PC-9 (cell line): ENCODE results near the gene PNO1. TPM values are rescaled to one million over a fixed set of nuclear protein-coding genes. Genes with fewer than 3 reads are reported as not detected.

ENCODE experiments used
- BruUV-seq: library from RNA; stranded (reverse); fragments of 400-500 nt; replicated peaks from 2 replicates; lab custom pipeline; 2021; lab: Mats Ljungman, UMichigan
- CTCF ChIA-PET: fragments of 300-600 bp; sonication (Branson Sonifier 250); formaldehyde crosslinking; loops from one replicate; lab custom pipeline; 2022; ENCODE audit warnings: antibody characterized with exemption; lab: Charles Lee
- POLR2A ChIA-PET: fragments of 300-600 bp; sonication (Branson Sonifier 250); formaldehyde crosslinking; loops from one replicate; lab custom pipeline; 2022; ENCODE audit warnings: antibody characterized with exemption; ENCODE audit not compliant: unreplicated experiment; lab: Charles Lee
- DNase-seq, 2 experiments: peaks; one replicate each; pipeline versions ENCODE4 v3.0.0 to v3.0.0-alpha.2; 2015 to 2022; ENCODE audit warnings: mixed read lengths in 1 of 2
- H2AFZ ChIP-seq: fragments of 200-600 bp; sonication (generic); 2 replicates; pipeline ENCODE4 v1.8.1; 2017; ENCODE audit warnings: antibody characterized with exemption
- H3F3A ChIP-seq: fragments of 200-600 bp; sonication (generic); 2 replicates; pipeline ENCODE4 v1.8.1; 2017; ENCODE audit warnings: antibody characterized with exemption, mild to moderate bottlenecking, low read depth; ENCODE audit not compliant: insufficient read depth
- H3K27ac ChIP-seq: fragments of 200-600 bp; sonication (generic); 2 replicates; pipeline ENCODE4 v1.6.1; 2016; ENCODE audit warnings: mixed run types
- H3K27me3 ChIP-seq: fragments of 200-600 bp; sonication (generic); 2 replicates; pipeline ENCODE4 v1.6.1; 2016; ENCODE audit warnings: low read depth, mixed run types; ENCODE audit not compliant: insufficient read depth
- H3K36me3 ChIP-seq: fragments of 200-600 bp; sonication (generic); 2 replicates; pipeline ENCODE4 v1.6.1; 2016; ENCODE audit warnings: low read depth, mixed run types
- H3K4me1 ChIP-seq: fragments of 200-600 bp; sonication (generic); replicated peaks from 2 replicates; pipeline ENCODE4 v1.6.1; 2016; ENCODE audit warnings: mixed run types; ENCODE audit not compliant: insufficient read depth
- H3K4me2 ChIP-seq: fragments of 200-600 bp; sonication (generic); 2 replicates; pipeline ENCODE4 v1.6.1; 2017; ENCODE audit warnings: mixed run types
- H3K4me3 ChIP-seq: fragments of 200-600 bp; sonication (generic); 2 replicates; pipeline ENCODE4 v1.6.1; 2016; ENCODE audit warnings: mixed run types
- H3K79me2 ChIP-seq: fragments of 200-600 bp; sonication (generic); 2 replicates; pipeline ENCODE4 v1.6.1; 2017; ENCODE audit warnings: low read depth, mixed run types
- H3K9me2 ChIP-seq: fragments of 200-600 bp; sonication (generic); 2 replicates; pipeline ENCODE4 v1.8.1; 2017; ENCODE audit warnings: mild to moderate bottlenecking; ENCODE audit not compliant: insufficient read depth
- H3K9me3 ChIP-seq: fragments of 200-600 bp; sonication (generic); 2 replicates; pipeline ENCODE4 v1.8.1; 2016; ENCODE audit warnings: low read depth; ENCODE audit not compliant: insufficient read depth
- H4K20me1 ChIP-seq: fragments of 200-600 bp; sonication (generic); 2 replicates; pipeline ENCODE4 v1.8.1; 2017; ENCODE audit not compliant: insufficient read depth
- EZH2 ChIP-seq: fragments of 200-600 bp; sonication (generic); IDR thresholded peaks from 2 replicates; pipeline ENCODE4 v1.8.0; 2017; ENCODE audit warnings: antibody characterized with exemption, low read depth
- intact Hi-C: fragments of 100-400 bp; cut with micrococcal nuclease; formaldehyde crosslinking; loops from one replicate; pipeline ENCODE4 v1.10.0; 2022; ENCODE audit not compliant: unreplicated experiment
- total RNA-seq: library from RNA; stranded (reverse); gene quantifications from 2 replicates; pipeline ENCODE4 v1.2.3, GENCODE V29; 2021
- TF ChIP-seq, protein P1 (sequence below): fragments of 200-600 bp; sonication (generic); conservative IDR thresholded peaks from 2 replicates; pipeline ENCODE4 v1.6.1; 2017; ENCODE audit warnings: mixed run types, antibody characterized with exemption, mild to moderate bottlenecking, moderate library complexity

Gene PNO1
- total RNA-seq, 1 experiment from 2014 or later = 17.8 TPM

DNA sequence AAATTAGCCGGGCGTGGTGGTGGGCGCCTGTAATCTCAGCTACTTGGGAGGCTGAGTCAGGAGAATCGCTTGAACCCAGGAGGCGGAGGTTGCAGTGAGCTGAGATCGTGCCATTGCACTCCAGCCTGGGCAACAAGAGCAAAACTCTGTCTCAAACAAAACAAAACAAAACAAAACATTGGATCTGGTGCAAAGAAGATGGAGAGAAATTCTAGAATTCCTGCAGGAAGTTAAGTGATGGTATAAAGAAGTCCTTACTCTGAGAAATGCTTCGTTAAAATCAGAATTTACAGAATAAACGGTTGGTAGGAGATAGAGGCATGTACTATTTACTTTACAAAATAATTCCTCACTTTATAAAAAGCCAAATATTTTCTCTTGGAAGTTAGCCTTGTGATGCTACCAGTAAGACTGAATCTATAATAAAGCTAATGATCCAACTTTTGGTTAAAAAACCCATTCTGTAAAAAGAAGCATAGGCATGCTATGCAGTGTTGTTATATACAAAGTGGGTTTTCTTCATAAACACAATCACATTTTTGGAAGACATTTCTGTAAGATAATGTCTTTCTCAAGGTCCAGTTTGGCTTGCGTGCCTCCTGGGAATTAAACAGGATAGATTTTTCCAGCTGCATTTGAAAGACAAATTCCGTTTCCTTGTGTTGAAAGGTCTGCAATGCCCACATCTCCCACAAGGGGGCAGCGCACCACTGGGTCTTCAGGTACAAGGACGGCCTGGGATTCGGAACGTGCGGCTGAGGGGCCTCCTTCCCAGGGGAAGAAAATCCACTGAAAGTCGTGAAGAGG, 35.6 kb upstream of the PNO1 start:
- Histone ChIP-seq H3K4me3 (no peak overlapping the region), H3K9me2 (no peaks in the 10 kb centered on the region), H3K36me3 (no peaks in the 10 kb centered on the region), H4K20me1 (no peaks in the 10 kb centered on the region), H3F3A (no peaks in the 10 kb centered on the region), H3K27ac (no peak overlapping the region), H3K27me3 (no peaks in the 10 kb centered on the region), H2AFZ (peak overlapping the region; percentile 46; the same call in 1 of the 2 replicates), H3K4me1 (no peaks in the 10 kb centered on the region), H3K9me3 (no peaks in the 10 kb centered on the region), H3K79me2 (no peaks in the 10 kb centered on the region), H3K4me2 (peak overlapping the region; percentile 66)
- ChIA-PET POLR2A (interaction anchor here (0.7 kb wide), 1 partner anchor 47 kb away, joined by 3 read pairs; no protein-coding TSS in a partner anchor), CTCF (interaction anchor here (0.6 to 1.2 kb wide), 7 partner anchors 14 to 206 kb away, joined by 3 to 12 read pairs (median 6); no protein-coding TSS in a partner anchor)
- TF ChIP-seq, protein P1, sequence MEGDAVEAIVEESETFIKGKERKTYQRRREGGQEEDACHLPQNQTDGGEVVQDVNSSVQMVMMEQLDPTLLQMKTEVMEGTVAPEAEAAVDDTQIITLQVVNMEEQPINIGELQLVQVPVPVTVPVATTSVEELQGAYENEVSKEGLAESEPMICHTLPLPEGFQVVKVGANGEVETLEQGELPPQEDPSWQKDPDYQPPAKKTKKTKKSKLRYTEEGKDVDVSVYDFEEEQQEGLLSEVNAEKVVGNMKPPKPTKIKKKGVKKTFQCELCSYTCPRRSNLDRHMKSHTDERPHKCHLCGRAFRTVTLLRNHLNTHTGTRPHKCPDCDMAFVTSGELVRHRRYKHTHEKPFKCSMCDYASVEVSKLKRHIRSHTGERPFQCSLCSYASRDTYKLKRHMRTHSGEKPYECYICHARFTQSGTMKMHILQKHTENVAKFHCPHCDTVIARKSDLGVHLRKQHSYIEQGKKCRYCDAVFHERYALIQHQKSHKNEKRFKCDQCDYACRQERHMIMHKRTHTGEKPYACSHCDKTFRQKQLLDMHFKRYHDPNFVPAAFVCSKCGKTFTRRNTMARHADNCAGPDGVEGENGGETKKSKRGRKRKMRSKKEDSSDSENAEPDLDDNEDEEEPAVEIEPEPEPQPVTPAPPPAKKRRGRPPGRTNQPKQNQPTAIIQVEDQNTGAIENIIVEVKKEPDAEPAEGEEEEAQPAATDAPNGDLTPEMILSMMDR = peak; percentile 99
- no peak for TF ChIP-seq EZH2
- intact Hi-C loops = loop anchor here (1.0 to 10.0 kb wide), 4 partner anchors 133 to 319 kb away; partner anchors contain the start of gene PPP3R1
- BruUV-seq = no TSS peak
- peak; percentile 68 to 81 for DNase-seq

DNA sequence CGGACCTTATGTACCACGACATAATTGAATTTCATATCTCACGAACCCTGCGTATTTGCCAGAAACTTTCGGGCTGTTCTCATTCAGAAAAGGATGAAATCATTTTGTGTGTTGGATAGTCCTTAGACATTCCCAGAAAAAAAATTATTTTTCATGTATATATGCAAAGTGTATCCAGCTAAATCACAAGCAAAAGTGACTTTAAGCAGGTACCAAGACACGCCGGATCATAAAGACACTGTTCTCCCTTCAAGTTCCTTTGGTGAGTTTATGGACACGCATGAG, 35.1 kb upstream of the PNO1 start:
- Histone ChIP-seq H3K79me2 (no peaks in the 10 kb centered on the region), H2AFZ (peak overlapping the region; percentile 46; the same call in 1 of the 2 replicates), H4K20me1 (no peaks in the 10 kb centered on the region), H3K9me3 (no peaks in the 10 kb centered on the region), H3K27ac (no peak overlapping the region), H3K9me2 (no peaks in the 10 kb centered on the region), H3K4me3 (no peak overlapping the region), H3F3A (no peaks in the 10 kb centered on the region), H3K4me2 (peak overlapping the region; percentile 66), H3K36me3 (no peaks in the 10 kb centered on the region), H3K27me3 (no peaks in the 10 kb centered on the region), H3K4me1 (no peaks in the 10 kb centered on the region)
- ChIA-PET POLR2A (interaction anchor here (0.7 kb wide), 1 partner anchor 47 kb away, joined by 3 read pairs; no protein-coding TSS in a partner anchor), CTCF (interaction anchor here (0.6 to 1.2 kb wide), 7 partner anchors 14 to 205 kb away, joined by 3 to 12 read pairs (median 6); no protein-coding TSS in a partner anchor)
- no peak for DNase-seq
- TF ChIP-seq, protein P1 = peak; percentile 43; the same call in 1 of the 2 replicates
- TF ChIP-seq EZH2 = no peak
- intact Hi-C loops = loop anchor here (1.0 to 10.0 kb wide), 4 partner anchors 132 to 319 kb away; partner anchors contain the start of gene PPP3R1
- no TSS peak for BruUV-seq

DNA sequence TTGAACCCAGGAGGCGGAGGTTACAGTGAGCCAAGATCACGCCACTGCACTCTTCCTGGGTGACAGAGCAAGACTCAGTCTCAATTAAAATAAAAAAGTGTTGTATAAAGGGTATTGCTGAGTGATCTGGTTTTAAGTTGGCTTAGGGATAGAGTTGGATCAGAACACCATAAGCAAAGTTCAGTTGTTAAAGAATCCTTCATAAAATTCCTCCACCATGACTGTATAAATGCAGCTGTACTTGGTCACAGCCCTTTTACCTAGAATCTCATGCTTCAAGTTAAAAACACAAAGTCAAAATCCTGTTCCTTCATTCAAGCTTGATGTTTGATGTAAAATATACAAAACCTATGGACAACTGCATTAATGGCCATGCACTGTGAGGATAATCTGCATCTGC, 33.4 kb upstream of the PNO1 start:
- Histone ChIP-seq H3K27ac (no peak overlapping the region), H3K27me3 (no peaks in the 10 kb centered on the region), H3K79me2 (no peaks in the 10 kb centered on the region), H3K9me2 (no peaks in the 10 kb centered on the region), H3K4me1 (no peaks in the 10 kb centered on the region), H4K20me1 (no peaks in the 10 kb centered on the region), H3K4me3 (no peak overlapping the region), H3K36me3 (no peaks in the 10 kb centered on the region), H3F3A (no peaks in the 10 kb centered on the region; the same call in 1 of the 2 replicates), H3K9me3 (no peaks in the 10 kb centered on the region), H2AFZ (no peak overlapping the region), H3K4me2 (no peak overlapping the region)
- intact Hi-C loops = loop anchor here (10.0 kb wide), 1 partner anchor 130 kb away; the partner anchor contains the start of gene PPP3R1
- POLR2A ChIA-PET = no interaction called here
- no peak for DNase-seq
- TF ChIP-seq EZH2 = no peak
- TF ChIP-seq, protein P1 = no peak
- BruUV-seq = no TSS peak
- CTCF ChIA-PET = no interaction called here
